GM12872 (cell line): Measurements from ENCODE around the gene ACER3.

Experiments used
- CTCF ChIP-seq: IDR thresholded peaks from 3 replicates; pipeline ENCODE4 v1.5.1; 2011; ENCODE audit warnings: low read depth, mild to moderate bottlenecking, low read length, moderate library complexity; ENCODE audit not compliant: insufficient read depth

The ACER3 gene

GRCh38 chr11:76835928-76836612 is 24.6 kb upstream of the ACER3 start:
- no peak for TF ChIP-seq CTCF

- no peak for TF ChIP-seq CTCF
Measured at GRCh38 chr11:76836613-76837291, 24.0 kb upstream of the ACER3 start.

- no peak for TF ChIP-seq CTCF
Measured at GRCh38 chr11:76837696-76838677, 22.7 kb upstream of the ACER3 start.

GRCh38 chr11:76838678-76839068 is 22.0 kb upstream of the ACER3 start:
- no peak for TF ChIP-seq CTCF

- TF ChIP-seq CTCF = no peak
Measured at GRCh38 chr11:76839311-76839710, 21.4 kb upstream of the ACER3 start.

GRCh38 chr11:76841923-76842452 is 18.7 kb upstream of the ACER3 start:
- TF ChIP-seq CTCF = no peak

GRCh38 chr11:76843907-76844306 is 16.8 kb upstream of the ACER3 start:
- no peak for TF ChIP-seq CTCF
